HepG2 (cell line): Measurements from ENCODE around the gene TDG. TPM values are rescaled to one million over a fixed set of nuclear protein-coding genes. Genes with fewer than 3 reads are reported as not detected.

Source experiments
- CHCHD3 ChIP-seq: sonication (generic); formaldehyde crosslinking; IDR thresholded peaks from 2 replicates; pipeline ENCODE4 v1.8.0; 2022; ENCODE audit warnings: mild to moderate bottlenecking, missing genetic modification reagents, moderate library complexity
- KDM6A ChIP-seq: IDR thresholded peaks from 2 replicates; pipeline ENCODE4 v1.6.1; 2016; ENCODE audit warnings: low read depth
- KLF9 ChIP-seq: IDR thresholded peaks from 2 replicates; pipeline ENCODE4 v1.6.1; 2016; ENCODE audit warnings: low read depth
- PAX8 ChIP-seq: sonication (generic); formaldehyde crosslinking; IDR thresholded peaks from 2 replicates; pipeline ENCODE4 v1.8.0; 2022; ENCODE audit warnings: mild to moderate bottlenecking, missing genetic modification reagents, borderline replicate concordance
- PITX1 ChIP-seq: sonication (generic); formaldehyde crosslinking; IDR thresholded peaks from 2 replicates; pipeline ENCODE4 v1.5.1; 2020; ENCODE audit warnings: mild to moderate bottlenecking, missing genetic modification reagents
- SP2 ChIP-seq: sonication (generic); formaldehyde crosslinking; IDR thresholded peaks from 2 replicates; pipeline ENCODE4 v1.5.1; 2020; ENCODE audit warnings: mild to moderate bottlenecking, missing genetic modification reagents
- TCF12 ChIP-seq, 2 experiments: fragments of 450-650 bp in 1 of 2; sonication (generic) in 1 of 2; formaldehyde crosslinking in 1 of 2; IDR thresholded peaks; 2 replicates each; pipeline versions ENCODE4 v1.6.1 to v1.8.0; 2017 to 2022; ENCODE audit warnings: antibody characterized with exemption in 1 of 2, mild to moderate bottlenecking in 1 of 2, missing genetic modification reagents in 1 of 2, moderate library complexity in 1 of 2
- U2AF1 ChIP-seq: fragments of 200-400 bp; formaldehyde crosslinking; optimal IDR thresholded peaks from 2 replicates; pipeline ENCODE3; 2017; ENCODE audit warnings: mild to moderate bottlenecking, low read depth, low read length
- ZBTB3 ChIP-seq: sonication (generic); formaldehyde crosslinking; IDR thresholded peaks from 2 replicates; pipeline ENCODE4 v1.4.0; 2020; ENCODE audit warnings: low read depth, mild to moderate bottlenecking, moderate library complexity, missing genetic modification reagents, borderline replicate concordance
- ZNF333 ChIP-seq: sonication (generic); formaldehyde crosslinking; IDR thresholded peaks from 2 replicates; pipeline ENCODE4 v1.4.0; 2020; ENCODE audit warnings: mild to moderate bottlenecking, missing genetic modification reagents, borderline replicate concordance
- ZNF709 ChIP-seq: sonication (generic); formaldehyde crosslinking; IDR thresholded peaks from 2 replicates; pipeline ENCODE4 v1.5.0; 2020; ENCODE audit warnings: mild to moderate bottlenecking, missing genetic modification reagents
- ZNF746 ChIP-seq: sonication (generic); formaldehyde crosslinking; IDR thresholded peaks from 2 replicates; pipeline ENCODE4 v1.8.0; 2022; ENCODE audit warnings: mild to moderate bottlenecking, missing genetic modification reagents
- ZNF770 ChIP-seq: sonication (generic); formaldehyde crosslinking; IDR thresholded peaks from 2 replicates; pipeline ENCODE4 v1.5.0; 2020; ENCODE audit warnings: mild to moderate bottlenecking, missing genetic modification reagents
- polyA plus RNA-seq, 8 experiments: library from polyadenylated mRNA; depleted of rRNA in 3 of 8; stranded (reverse) in 7 of 8; unstranded in 1 of 8; fragments of >200 nt; fragmentation: Illumina TruSeq in 4 of 8; extraction: Trizol in 4 of 8; gene quantifications; 2 replicates each; pipeline versions ENCODE4 v1.2.1 to v1.2.3, GENCODE V29; 2011 to 2016; ENCODE audit warnings: low read depth in 4 of 8, missing spikeins in 1 of 8, mixed read lengths in 1 of 8; ENCODE audit not compliant: insufficient read depth in 1 of 8
- total RNA-seq, 5 experiments: library from RNA; depleted of rRNA; stranded (reverse); fragments of >200 nt; fragmentation: Illumina TruSeq; extraction: Trizol; gene quantifications; 2 replicates each; pipeline ENCODE4 v1.2.3, GENCODE V29; 2016; ENCODE audit warnings: low read depth in 1 of 5
- TF ChIP-seq, protein P1 (sequence below): sonication (generic); formaldehyde crosslinking; IDR thresholded peaks from 2 replicates; pipeline ENCODE4 v1.4.0; 2020; ENCODE audit warnings: mild to moderate bottlenecking, missing genetic modification reagents
- TF ChIP-seq, protein P2 (sequence below): sonication (generic); formaldehyde crosslinking; IDR thresholded peaks from 2 replicates; pipeline ENCODE4 v1.4.0; 2020; ENCODE audit warnings: missing genetic modification reagents
- TF ChIP-seq, protein P3 (sequence below): sonication (generic); formaldehyde crosslinking; IDR thresholded peaks from 2 replicates; pipeline ENCODE4 v1.5.1; 2020; ENCODE audit warnings: missing genetic modification reagents, mild to moderate bottlenecking, borderline replicate concordance

Gene TDG
- total and polyA plus RNA-seq, 2 of the 13 experiments (the other 11 are each of a cell fraction or from before 2014, with no cell fraction given), result 14.2 to 19.5 TPM

- TF ChIP-seq ZNF770 (no peak), ZNF709 (CRISPR knock-in tag) (no peak; the same call in 1 of the 2 replicates), SP2 (CRISPR knock-in tag) (peak; percentile 31; the same call in 1 of the 2 replicates), CHCHD3 (CRISPR knock-in tag) (no peak), PITX1 (CRISPR knock-in tag) (peak; percentile 31; the same call in 1 of the 2 replicates), ZBTB3 (CRISPR knock-in tag) (no peak), ZNF746 (no peak), ZNF333 (peak; percentile 81; the same call in 1 of the 2 replicates), U2AF1 (peak; percentile 79), TCF12 (IDR thresholded peaks at IDR 0.05) (no peak), TCF12 (CRISPR knock-in tag; IDR thresholded peaks at IDR 0.05) (peak; percentile 84; the same call in 1 of the 2 replicates), KLF9 (CRISPR knock-in tag) (0 out of 2 replicates have a peak, but pooled peaks have one; percentile 19), PAX8 (CRISPR knock-in tag) (no peak), KDM6A (no peak)
- TF ChIP-seq, protein P1, sequence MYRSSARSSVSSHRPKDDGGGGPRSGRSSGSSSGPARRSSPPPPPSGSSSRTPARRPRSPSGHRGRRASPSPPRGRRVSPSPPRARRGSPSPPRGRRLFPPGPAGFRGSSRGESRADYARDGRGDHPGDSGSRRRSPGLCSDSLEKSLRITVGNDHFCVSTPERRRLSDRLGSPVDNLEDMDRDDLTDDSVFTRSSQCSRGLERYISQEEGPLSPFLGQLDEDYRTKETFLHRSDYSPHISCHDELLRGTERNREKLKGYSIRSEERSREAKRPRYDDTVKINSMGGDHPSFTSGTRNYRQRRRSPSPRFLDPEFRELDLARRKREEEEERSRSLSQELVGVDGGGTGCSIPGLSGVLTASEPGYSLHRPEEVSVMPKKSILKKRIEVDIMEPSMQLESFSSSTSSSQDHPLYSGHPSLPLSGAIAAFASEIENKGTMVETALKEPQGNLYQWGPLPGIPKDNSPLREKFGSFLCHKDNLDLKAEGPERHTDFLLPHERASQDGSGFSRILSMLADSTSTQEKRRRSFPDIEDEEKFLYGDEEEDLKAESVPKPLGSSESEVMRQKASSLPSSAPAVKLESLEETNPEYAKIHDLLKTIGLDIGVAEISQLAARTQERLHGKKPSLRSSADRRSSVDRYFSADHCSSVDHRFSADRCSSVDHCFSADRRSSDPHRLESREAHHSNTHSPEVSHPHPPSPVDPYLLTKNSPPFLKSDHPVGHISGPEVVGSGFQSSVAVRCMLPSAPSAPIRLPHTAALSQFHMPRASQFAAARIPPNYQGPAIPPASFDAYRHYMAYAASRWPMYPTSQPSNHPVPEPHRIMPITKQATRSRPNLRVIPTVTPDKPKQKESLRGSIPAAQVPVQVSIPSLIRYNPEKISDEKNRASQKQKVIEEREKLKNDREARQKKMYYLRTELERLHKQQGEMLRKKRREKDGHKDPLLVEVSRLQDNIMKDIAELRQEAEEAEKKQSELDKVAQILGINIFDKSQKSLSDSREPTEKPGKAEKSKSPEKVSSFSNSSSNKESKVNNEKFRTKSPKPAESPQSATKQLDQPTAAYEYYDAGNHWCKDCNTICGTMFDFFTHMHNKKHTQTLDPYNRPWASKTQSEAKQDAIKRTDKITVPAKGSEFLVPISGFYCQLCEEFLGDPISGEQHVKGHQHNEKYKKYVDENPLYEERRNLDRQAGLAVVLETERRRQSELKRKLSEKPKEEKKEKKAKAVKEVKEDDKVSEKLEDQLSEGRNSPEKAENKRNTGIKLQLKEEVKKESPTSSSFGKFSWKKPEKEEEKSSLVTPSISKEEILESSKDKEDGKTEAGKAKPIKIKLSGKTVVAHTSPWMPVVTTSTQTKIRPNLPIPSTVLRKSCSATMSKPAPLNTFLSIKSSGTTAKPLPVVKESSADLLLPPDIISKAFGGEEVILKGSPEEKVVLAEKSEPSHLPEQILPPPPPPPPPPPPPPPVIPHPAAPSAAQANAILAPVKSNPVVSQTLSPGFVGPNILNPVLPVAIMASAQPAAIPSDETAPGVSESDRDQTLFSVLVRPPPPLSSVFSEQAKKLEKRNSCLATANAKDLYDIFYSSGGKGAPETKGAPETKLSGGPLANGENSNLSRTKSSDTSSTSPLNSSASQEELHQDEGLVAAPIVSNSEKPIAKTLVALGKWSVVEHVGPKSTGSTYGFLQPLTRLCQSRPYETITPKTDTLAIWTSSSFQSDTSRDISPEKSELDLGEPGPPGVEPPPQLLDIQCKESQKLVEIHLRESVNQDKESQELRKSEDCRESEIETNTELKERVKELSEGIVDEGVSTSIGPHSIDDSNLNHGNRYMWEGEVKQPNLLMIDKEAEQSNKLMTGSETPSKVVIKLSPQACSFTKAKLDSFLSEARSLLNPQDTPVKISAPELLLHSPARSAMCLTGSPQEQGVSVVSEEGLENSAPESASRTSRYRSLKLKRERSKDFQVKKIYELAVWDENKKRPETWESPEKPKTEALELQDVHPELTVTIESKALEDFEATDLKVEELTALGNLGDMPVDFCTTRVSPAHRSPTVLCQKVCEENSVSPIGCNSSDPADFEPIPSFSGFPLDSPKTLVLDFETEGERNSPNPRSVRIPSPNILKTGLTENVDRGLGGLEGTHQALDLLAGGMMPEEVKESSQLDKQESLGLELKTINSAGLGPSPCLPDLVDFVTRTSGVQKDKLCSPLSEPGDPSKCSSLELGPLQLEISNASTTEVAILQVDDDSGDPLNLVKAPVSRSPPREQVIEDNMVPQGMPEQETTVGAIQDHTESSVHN (CRISPR knock-in tag), result peak; percentile 18; the same call in 1 of the 2 replicates
- TF ChIP-seq, protein P2, sequence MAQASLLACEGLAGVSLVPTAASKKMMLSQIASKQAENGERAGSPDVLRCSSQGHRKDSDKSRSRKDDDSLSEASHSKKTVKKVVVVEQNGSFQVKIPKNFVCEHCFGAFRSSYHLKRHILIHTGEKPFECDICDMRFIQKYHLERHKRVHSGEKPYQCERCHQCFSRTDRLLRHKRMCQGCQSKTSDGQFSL (CRISPR knock-in tag), result peak; percentile 55; the same call in 1 of the 2 replicates
- TF ChIP-seq, protein P3, sequence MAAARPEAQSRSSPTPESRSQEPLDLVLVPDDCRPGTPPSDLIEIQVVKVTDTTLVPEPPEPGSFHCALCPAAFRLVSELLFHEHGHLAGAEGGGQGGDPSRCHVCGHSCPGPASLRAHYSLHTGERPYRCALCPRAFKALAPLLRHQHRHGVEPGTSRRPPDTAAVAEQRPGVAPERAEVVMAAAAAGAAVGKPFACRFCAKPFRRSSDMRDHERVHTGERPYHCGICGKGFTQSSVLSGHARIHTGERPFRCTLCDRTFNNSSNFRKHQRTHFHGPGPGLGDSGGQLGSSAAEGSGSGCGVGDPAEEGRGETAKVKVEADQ (CRISPR knock-in tag), result 0 out of 2 replicates have a peak, but pooled peaks have one; percentile 73
These were observed at the start of gene TDG (continued) for GRCh38 chr12:103965590-103966504.
